SH-SY5Y (cell line): ENCODE results near the gene PLD4.

Experiments used
- GATA2 ChIP-seq: IDR thresholded peaks from 2 replicates; pipeline ENCODE4 v1.6.1; 2011; ENCODE audit warnings: mild to moderate bottlenecking, low read depth, low read length
- GATA3 ChIP-seq: IDR thresholded peaks from 2 replicates; pipeline ENCODE4 v1.6.1; 2011; ENCODE audit warnings: low read depth, mild to moderate bottlenecking, low read length, moderate library complexity

DNA sequence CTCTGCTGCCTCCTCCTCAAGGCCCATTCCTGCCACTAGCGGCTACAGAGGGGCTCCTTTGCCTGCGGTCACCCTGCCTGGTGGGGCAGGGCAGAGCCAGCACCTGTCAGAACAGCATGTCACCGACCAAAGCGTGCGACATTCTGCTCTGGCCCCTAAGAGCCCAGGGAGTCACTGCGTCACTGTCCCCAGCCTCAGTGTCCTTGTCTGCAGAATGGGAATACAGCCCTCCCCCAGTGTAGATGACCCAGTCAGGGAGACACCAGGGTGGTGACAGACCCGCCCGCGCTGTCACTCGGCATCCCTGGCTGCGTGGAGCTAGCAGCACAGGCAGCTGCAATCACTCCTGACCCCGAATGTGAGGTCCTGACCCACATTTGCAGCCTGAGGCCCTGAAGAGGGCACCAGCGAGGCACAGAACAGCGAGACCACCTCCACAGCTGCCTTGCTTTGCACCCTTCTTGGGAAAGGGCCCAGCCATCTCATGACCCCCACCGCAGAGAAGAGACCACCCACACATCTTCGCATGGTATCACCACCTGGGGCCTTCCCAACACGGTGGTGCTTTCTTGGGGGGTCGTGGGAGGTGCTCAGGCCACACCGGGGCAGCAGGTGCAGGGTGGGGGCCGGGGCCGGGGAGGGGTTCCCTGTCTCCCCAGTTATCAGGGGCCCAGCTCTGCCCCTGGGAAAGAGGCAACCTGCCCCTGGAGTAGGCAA lies 51.0 kb downstream of the PLD4 start:
- no peak for TF ChIP-seq GATA2
- no peak for TF ChIP-seq GATA3
